Measurements from ENCODE around the gene GAST. TPM values are rescaled to one million over a fixed set of nuclear protein-coding genes. Genes with fewer than 3 reads are reported as not detected.

GAST gene
- total and polyA plus RNA-seq, 2 of the 13 experiments (the other 11 are each of a cell fraction or from before 2014, with no cell fraction given): 0.32 to 0.42 TPM

DNA sequence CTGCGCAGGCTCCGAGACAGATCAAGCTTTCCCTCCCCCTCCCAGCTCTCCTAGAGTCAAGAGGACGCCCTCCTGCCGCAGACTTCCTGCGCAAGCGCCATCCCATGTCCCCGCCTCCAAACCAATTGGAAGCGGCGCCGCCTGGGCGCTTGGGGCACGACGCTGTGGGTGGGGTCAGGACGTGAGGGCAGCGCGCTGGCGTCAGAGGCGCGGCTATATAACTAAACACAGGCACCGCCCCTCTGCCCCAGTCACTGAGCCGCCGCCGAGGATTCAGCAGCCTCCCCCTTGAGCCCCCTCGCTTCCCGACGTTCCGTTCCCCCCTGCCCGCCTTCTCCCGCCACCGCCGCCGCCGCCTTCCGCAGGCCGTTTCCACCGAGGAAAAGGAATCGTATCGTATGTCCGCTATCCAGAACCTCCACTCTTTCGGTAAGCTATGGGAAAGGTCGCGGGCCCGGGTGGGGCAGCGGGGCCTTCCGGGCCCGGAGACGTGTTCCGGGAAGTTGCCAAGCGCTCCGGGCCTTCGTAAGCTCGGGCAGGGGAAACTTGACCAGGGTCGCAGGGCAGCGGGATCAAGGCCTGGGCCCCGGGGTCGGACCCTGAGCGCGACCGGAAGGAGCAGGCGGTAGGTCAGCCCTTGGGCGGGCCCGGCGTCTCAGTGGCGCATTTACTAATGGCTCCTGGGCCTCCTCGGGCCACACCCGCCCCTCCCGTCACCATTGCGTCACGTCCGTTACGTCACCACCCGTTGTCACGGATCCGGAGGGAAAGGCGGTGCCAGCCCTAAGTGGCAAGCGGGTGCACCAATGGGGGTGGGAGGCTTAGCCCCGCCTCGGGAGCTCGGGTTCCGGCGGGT, 23.3 kb upstream of the GAST start, which contains the start of gene EIF1 (continued):
- TF ChIP-seq GTF2F1 (IDR thresholded peaks at IDR 0.05; ENCODE audit: low read length): peak; percentile 97
- no peak for TF ChIP-seq ZNF562 (CRISPR knock-in tag; IDR thresholded peaks at IDR 0.05; ENCODE audit: borderline replicate concordance)
- TF ChIP-seq NFE2 (CRISPR knock-in tag; IDR thresholded peaks at IDR 0.05): 0 out of 2 replicates have a peak, but pooled peaks have one; percentile 8
- no peak for TF ChIP-seq PRMT3 (CRISPR knock-in tag; IDR thresholded peaks at IDR 0.05; ENCODE audit: borderline replicate concordance, low read depth)
- no peak; the same call in 1 of the 2 replicates for TF ChIP-seq RFXANK (CRISPR knock-in tag; IDR thresholded peaks at IDR 0.05)
- TF ChIP-seq, protein P1, sequence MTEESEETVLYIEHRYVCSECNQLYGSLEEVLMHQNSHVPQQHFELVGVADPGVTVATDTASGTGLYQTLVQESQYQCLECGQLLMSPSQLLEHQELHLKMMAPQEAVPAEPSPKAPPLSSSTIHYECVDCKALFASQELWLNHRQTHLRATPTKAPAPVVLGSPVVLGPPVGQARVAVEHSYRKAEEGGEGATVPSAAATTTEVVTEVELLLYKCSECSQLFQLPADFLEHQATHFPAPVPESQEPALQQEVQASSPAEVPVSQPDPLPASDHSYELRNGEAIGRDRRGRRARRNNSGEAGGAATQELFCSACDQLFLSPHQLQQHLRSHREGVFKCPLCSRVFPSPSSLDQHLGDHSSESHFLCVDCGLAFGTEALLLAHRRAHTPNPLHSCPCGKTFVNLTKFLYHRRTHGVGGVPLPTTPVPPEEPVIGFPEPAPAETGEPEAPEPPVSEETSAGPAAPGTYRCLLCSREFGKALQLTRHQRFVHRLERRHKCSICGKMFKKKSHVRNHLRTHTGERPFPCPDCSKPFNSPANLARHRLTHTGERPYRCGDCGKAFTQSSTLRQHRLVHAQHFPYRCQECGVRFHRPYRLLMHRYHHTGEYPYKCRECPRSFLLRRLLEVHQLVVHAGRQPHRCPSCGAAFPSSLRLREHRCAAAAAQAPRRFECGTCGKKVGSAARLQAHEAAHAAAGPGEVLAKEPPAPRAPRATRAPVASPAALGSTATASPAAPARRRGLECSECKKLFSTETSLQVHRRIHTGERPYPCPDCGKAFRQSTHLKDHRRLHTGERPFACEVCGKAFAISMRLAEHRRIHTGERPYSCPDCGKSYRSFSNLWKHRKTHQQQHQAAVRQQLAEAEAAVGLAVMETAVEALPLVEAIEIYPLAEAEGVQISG (CRISPR knock-in tag; IDR thresholded peaks at IDR 0.05): peak; percentile 91
- no peak for TF ChIP-seq ZNF17 (CRISPR knock-in tag; IDR thresholded peaks at IDR 0.05)
- no peak for TF ChIP-seq KDM1A (CRISPR knock-in tag; IDR thresholded peaks at IDR 0.05)
- TF ChIP-seq, protein P2, sequence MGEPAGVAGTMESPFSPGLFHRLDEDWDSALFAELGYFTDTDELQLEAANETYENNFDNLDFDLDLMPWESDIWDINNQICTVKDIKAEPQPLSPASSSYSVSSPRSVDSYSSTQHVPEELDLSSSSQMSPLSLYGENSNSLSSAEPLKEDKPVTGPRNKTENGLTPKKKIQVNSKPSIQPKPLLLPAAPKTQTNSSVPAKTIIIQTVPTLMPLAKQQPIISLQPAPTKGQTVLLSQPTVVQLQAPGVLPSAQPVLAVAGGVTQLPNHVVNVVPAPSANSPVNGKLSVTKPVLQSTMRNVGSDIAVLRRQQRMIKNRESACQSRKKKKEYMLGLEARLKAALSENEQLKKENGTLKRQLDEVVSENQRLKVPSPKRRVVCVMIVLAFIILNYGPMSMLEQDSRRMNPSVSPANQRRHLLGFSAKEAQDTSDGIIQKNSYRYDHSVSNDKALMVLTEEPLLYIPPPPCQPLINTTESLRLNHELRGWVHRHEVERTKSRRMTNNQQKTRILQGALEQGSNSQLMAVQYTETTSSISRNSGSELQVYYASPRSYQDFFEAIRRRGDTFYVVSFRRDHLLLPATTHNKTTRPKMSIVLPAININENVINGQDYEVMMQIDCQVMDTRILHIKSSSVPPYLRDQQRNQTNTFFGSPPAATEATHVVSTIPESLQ (CRISPR knock-in tag; conservative IDR thresholded peaks at IDR 0.05): 0 out of 2 replicates have a peak, but pooled peaks have one; percentile 82
- TF ChIP-seq, protein P3, sequence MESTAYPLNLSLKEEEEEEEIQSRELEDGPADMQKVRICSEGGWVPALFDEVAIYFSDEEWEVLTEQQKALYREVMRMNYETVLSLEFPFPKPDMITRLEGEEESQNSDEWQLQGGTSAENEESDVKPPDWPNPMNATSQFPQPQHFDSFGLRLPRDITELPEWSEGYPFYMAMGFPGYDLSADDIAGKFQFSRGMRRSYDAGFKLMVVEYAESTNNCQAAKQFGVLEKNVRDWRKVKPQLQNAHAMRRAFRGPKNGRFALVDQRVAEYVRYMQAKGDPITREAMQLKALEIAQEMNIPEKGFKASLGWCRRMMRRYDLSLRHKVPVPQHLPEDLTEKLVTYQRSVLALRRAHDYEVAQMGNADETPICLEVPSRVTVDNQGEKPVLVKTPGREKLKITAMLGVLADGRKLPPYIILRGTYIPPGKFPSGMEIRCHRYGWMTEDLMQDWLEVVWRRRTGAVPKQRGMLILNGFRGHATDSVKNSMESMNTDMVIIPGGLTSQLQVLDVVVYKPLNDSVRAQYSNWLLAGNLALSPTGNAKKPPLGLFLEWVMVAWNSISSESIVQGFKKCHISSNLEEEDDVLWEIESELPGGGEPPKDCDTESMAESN (CRISPR knock-in tag; conservative IDR thresholded peaks at IDR 0.05): peak; percentile 92
- no peak for TF ChIP-seq IRX3 (CRISPR knock-in tag; IDR thresholded peaks at IDR 0.05; ENCODE audit: borderline replicate concordance, low read depth)
- TF ChIP-seq TBL1XR1 (IDR thresholded peaks at IDR 0.05; ENCODE audit: borderline replicate concordance, low read length, partially characterized antibody): peak; percentile 70
- no peak for TF ChIP-seq SOX6 (IDR thresholded peaks at IDR 0.05)
- TF ChIP-seq SOX6 (CRISPR knock-in tag; IDR thresholded peaks at IDR 0.05): peak; percentile 85
- peak; percentile 98; the same call in 1 of the 2 replicates for TF ChIP-seq ZSCAN30 (CRISPR knock-in tag; IDR thresholded peaks at IDR 0.05)
- TF ChIP-seq ZBTB21 (CRISPR knock-in tag; IDR thresholded peaks at IDR 0.05): peak; percentile 98
- TF ChIP-seq ZNF530 (CRISPR knock-in tag; IDR thresholded peaks at IDR 0.05; ENCODE audit: low read depth): no peak
- peak; percentile 93 for TF ChIP-seq ZNF749 (CRISPR knock-in tag; IDR thresholded peaks at IDR 0.05; ENCODE audit: borderline replicate concordance)
- peak; percentile 99 for TF ChIP-seq ZNF430 (CRISPR knock-in tag; IDR thresholded peaks at IDR 0.05)
- TF ChIP-seq HCFC1 (IDR thresholded peaks at IDR 0.05; ENCODE audit: low read depth, low read length): peak; percentile 46; the same call in 1 of the 2 replicates
- peak; percentile 84 for TF ChIP-seq ZNF225 (CRISPR knock-in tag; IDR thresholded peaks at IDR 0.05)
- no peak for TF ChIP-seq RAD51 (IDR thresholded peaks at IDR 0.05; ENCODE audit: borderline replicate concordance)
- TF ChIP-seq HOXD1 (CRISPR knock-in tag; IDR thresholded peaks at IDR 0.05): no peak
- TF ChIP-seq KDM6A (CRISPR knock-in tag; IDR thresholded peaks at IDR 0.05; ENCODE audit: low read depth): no peak
- TF ChIP-seq FOXJ3 (CRISPR knock-in tag; IDR thresholded peaks at IDR 0.05; ENCODE audit: borderline replicate concordance): peak; percentile 34; the same call in 1 of the 2 replicates

All from HepG2 (cell line).